Measurements from ENCODE around the gene LSM6.

GRCh38 chr4:146134761-146135445 lies 40.6 kb upstream of the LSM6 start:
- TF ChIP-seq EP300 (IDR thresholded peaks at IDR 0.05; ENCODE audit: borderline replicate concordance) (no peak), YY1 (IDR thresholded peaks at IDR 0.05; ENCODE audit: low read depth) (no peak), CEBPB (IDR thresholded peaks at IDR 0.05) (no peak), CREB1 (IDR thresholded peaks at IDR 0.05; ENCODE audit: low read depth) (no peak), TEAD4 (IDR thresholded peaks at IDR 0.05) (no peak), REST (IDR thresholded peaks at IDR 0.05; ENCODE audit: low read depth) (no peak), ZBTB7A (IDR thresholded peaks at IDR 0.05; ENCODE audit: low read depth) (no peak), RAD21 (IDR thresholded peaks at IDR 0.05; ENCODE audit: low read depth) (no peak), MAX (IDR thresholded peaks at IDR 0.05) (no peak), NFIC (IDR thresholded peaks at IDR 0.05) (no peak)
